Right renal pelvis (tissue), 4 donors: ENCODE data around the gene TTC39C. TPM values are rescaled to one million over a fixed set of nuclear protein-coding genes. Genes with fewer than 3 reads are reported as not detected.
A peak's percentile ranks its signal among the peaks of the same experiment; 100 is the strongest.

ENCODE experiments used
- DNase-seq, 4 donors: peaks; one replicate each; pipeline ENCODE4 v3.0.0-alpha.2; 2013; ENCODE audit warnings: low read depth in 4 of 4, low spot score in 3 of 4, missing footprints in 1 of 4
- polyA plus RNA-seq, 4 donors: library from polyadenylated mRNA; unstranded; fragments of 120-200 nt; gene quantifications; one replicate each; pipeline ENCODE4 v1.2.1, GENCODE V29; 2013; ENCODE audit not compliant: insufficient read length in 4 of 4

Gene TTC39C
- 10 to 100 TPM in 1 of 4 donors, 1 to 10 TPM in 3; 6.4 to 10.8 (median 8.3) TPM for polyA plus RNA-seq

DNA sequence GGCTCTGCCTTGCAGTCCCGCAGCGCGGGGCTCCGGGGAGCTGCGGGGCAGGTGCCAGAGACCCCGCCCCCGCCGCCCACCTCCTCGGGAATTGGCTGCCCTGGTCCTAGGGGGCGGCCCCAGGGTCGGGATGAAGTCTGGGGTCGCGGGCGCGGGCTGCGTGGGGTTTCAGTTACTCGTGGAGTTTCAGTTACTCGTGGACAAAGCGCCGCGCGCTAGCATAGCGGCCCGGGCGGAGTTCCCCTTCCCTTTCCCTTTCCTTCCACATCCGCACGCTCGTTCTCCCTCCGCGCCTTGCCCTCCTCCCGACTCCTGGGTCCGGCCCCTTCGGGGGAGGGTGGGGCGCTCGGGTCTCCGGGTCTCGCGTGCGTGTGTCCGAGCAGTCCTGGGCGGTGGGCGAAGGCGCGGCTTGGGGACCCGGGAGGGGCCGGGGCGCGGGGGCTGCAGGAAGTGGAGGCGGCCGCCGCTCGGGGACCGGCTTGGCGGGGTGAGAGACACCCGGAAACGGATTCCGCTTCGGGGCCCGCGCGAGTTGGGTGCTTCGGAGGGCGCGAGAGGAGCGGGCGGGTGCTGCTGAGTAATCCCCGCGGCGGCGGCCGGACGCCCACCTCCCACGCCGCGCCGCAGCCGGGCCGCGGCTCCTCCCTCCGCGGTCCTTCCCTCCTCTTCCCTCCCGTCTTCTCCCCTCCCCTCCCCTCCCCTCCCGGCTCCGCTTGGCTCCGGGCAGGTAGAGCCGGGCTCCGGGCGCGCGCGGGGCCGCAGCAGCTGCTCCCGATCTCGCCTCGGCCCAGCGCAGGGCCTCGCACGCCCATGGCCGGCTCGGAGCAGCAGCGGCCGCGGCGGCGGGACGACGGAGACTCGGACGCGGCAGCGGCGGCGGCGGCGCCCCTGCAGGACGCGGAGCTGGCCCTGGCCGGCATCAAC lies at the start of gene TTC39C:
TTC39C (plus strand) TSS at position 693 of the 924 bp plus-strand sequence; CDS start at position 811, 118 bp downstream.
- peak in 3 of 4 donors; percentile 30 to 44 (median 42) for DNase-seq

GRCh38 chr18:23966909-23967308 lies 47.6 kb upstream of the TTC39C start:
- DNase-seq: no peak

- DNase-seq: no peak
These were observed 47.0 kb upstream of the TTC39C start for GRCh38 chr18:23967321-23968089.

- no peak for DNase-seq
These were observed 45.6 kb upstream of the TTC39C start for GRCh38 chr18:23968638-23969604.

DNA sequence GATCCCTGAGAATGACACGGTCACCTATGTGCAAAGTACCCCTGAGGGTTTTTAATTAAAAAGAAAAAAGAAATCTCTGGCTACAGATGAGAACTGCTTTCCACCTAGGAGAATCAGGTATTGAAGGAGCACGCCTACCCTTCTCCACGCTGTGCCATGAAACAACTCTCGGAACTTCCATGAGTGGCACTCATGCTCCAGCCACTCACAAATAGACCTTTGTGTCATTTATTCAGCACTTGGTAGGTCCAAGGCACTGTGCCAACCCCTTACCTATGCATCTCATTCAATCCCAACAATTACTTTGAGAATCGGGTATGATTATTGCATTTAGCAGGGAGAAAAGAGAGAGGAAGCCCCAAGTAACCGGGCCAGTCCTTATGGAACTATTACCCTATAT lies 44.9 kb upstream of the TTC39C start:
- DNase-seq: no peak

DNA sequence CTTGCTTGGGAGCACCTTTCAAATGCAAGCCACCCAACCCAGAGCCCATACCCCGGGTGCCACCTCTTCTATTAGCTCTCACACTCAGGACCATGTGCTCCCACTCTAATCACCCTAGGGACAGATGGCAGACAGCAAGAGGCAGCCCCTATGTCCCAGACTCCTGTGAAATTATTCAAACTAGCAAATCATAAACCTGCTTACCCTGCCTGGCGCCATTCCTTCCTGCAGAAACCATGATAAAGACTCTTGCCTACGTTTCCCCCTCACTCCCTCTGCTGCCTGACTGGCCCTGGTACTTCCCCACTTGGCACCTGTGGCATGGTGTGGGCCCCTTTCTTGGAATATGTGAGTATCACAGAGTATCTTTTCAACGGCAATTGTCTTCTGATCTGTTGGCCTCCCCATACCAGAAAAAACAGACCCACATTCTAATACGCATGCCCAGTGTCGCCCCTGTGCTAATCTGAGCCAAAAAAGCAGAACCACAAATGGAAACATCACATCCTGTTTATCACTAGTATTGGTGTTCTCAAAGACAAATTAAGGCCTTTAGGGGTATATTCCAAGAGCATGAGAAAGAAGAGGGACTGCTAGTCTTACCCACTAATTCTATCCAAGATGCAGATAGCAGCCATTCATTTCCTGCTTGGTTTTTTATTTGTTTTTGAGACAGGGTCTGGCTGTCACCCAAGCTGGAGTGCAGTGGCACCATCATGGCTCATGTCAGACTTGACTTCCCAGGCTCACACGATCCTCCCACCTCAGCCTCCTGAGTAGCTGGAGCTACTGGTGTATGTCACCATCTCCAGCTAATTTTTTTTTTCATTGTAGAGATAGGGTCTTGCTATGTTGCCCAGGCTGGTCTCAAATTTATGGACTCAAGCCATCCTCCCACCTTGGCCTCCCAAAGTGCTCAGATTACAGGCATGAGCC lies 44.1 kb upstream of the TTC39C start:
- no peak for DNase-seq

- no peak for DNase-seq
These were observed 43.5 kb upstream of the TTC39C start for GRCh38 chr18:23971097-23971440.

DNA sequence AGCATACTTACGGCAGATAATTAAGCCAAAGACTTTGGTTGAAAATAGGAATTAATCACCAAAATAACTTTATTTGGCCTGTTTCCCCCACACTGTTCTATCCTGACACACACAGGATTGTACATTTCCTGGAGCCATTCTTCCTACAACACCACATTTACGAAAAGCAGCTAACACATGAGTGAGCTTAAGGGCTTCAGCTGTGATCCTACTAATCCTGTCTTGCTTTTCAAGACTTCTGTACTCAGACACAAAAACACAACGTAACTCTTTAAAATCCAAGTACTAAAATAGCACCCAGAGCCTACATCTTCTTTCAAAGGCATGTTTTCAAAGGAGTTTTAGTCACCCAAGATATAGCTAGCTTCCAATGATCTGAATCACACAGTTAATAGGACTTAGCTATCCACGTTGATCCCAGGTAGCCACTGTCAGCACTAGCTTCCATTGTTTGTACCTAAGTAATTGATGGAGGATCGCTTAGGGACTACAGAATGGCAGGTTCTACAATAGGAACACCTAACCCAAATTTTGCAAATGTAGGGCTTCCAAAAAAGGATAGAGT lies 42.8 kb upstream of the TTC39C start:
- no peak for DNase-seq

DNA sequence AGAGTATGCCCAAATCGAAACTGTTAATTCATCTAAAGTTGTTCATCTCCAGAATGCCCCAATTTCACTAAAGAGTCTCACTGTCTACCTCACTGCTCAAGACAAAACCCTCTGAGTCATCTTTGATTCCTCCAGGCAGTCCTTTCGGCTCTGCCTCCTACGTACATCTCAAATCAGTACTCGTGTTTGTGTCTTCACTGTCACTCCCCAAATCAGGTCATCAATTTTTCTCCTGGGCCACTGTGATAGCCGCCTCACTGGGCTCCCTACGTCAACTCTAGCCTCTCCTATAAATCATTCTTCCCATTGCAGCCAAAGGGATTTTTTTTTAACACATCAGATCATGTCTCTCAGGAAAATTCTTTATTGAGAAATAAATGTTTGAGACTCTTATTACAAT lies 42.1 kb upstream of the TTC39C start:
- DNase-seq: no peak

- DNase-seq: no peak
These were observed 37.5 kb upstream of the TTC39C start for GRCh38 chr18:23977103-23977502.

DNA sequence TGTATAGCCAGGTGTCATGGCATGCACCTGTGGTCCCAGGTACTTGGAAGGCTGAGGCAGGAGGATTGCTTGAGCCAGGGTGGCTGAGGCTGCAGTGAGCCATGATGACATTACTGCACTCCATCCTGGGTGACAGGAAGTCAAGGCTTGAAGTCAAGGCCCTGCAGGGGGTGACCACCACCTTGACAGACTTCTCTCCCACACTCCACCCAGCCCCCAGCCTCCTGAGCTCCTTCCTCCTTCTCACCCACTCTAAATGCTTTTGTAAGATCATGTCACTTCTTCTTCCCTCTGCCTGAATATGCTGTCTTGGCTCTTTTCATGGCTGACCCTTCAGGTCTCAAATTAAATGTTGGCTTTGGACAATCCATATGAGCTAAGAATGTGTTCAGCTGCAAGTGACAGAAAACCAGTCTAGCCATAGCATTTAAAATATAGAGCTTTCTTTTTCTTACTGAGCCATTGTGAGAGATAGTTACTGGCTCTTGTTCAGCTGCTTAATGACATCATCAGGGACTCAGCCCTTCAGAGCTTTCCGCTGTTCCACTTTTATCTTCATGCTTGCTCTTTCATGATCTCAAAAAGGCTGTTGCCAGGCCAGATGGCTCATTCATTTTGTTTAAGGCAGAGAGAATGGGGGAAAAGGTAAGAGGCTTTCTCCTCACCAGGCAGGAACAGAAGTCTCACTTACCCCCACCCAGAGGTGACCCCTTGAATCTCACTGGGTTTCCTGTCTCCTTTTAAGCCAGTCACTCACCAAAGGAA lies 36.7 kb upstream of the TTC39C start:
- no peak for DNase-seq

GRCh38 chr18:23981369-23981980 lies 33.1 kb upstream of the TTC39C start:
- DNase-seq: no peak

DNA sequence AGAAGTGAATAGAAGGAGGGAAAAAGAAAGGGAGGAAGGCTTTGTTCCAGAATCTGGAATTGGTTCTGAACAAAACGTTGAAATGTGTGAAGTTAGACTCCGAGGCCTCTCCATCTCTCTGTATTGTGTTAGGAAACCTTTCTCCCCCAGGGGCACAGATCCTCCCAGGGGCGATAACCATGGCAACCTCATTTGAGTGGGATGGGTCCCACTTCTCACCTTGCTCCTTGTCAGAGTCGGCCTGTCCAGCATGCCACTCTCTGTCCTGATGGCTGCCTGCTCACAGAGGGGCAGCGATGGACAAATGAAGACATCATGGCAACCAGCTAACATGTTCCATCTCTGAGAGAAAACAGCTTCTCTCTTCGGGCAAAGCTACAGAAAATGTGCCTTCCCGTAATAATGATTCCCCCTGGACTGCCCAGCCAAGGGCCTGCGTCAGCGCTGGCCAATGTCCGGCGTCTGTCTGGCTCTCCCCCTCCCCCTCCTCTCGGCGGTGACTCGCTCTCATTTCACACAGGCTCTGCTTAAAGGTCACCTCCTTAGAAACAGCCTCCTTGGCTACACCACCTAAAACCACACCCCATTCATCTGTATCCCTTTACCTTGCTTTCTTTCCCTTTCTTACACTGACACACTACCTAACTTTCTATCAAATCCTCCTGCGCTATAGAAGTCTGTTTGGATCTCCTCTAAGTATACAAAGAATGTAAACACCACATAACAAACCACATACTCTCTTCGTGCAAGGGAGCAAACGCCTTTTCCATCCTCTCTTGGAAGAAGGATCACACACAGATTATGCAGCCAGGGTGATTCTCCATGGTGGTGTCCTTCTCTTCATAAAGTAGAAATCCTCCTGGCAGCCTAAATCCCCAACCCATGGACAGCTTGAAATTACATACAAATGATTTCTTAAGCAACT lies 32.1 kb upstream of the TTC39C start:
- DNase-seq: peak in 1 of 4 donors; percentile 28

DNA sequence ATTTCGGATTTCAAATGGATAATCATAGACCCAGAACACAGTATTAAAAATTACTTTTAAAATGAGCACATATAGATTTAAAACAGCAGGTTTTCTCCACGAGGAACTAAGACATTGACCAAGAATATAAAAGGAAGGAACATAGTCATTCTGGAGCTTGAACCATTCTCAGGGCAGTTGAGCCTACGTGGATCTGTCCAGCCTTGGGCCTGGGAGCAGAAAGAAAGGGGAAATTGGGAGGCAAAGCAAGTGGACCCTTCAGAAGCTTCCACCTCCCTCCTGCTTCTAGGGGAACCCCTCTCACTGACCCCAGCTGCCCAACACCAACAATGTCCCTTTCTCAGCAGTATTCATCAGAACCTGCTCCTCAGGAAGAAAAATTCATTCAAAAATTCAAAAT lies 31.4 kb upstream of the TTC39C start:
- DNase-seq: no peak

GRCh38 chr18:23986600-23987359 lies 27.8 kb upstream of the TTC39C start:
- no peak for DNase-seq
